Trophoblast cell (in vitro differentiated cells and primary cell): ENCODE data around the gene SUN1.

Experiments
- DNase-seq, 2 donors: peaks; one replicate each; pipeline ENCODE4 v3.0.0-alpha.2; 2016
- H2AFZ ChIP-seq: 2 replicates; pipeline ENCODE4 v1.6.1; 2013; ENCODE audit warnings: low read length, moderate library complexity, mild to moderate bottlenecking; ENCODE audit not compliant: insufficient read depth, poor library complexity
- H2AK5ac ChIP-seq: 2 replicates; pipeline ENCODE4 v1.6.1; 2013; ENCODE audit warnings: mild to moderate bottlenecking, low read length
- H2BK120ac ChIP-seq: 2 replicates; pipeline ENCODE4 v1.6.1; 2013; ENCODE audit warnings: low read length, mild to moderate bottlenecking, moderate library complexity; ENCODE audit not compliant: insufficient read depth, poor library complexity
- H2BK12ac ChIP-seq: 2 replicates; pipeline ENCODE4 v1.6.1; 2013; ENCODE audit warnings: mild to moderate bottlenecking, low read length, moderate library complexity
- H2BK5ac ChIP-seq: 2 replicates; pipeline ENCODE4 v1.6.1; 2013; ENCODE audit warnings: low read length, low read depth, moderate library complexity, mild to moderate bottlenecking; ENCODE audit not compliant: poor library complexity
- H3K14ac ChIP-seq: 2 replicates; pipeline ENCODE4 v1.6.1; 2013; ENCODE audit warnings: mild to moderate bottlenecking, low read length
- H3K18ac ChIP-seq: 2 replicates; pipeline ENCODE4 v1.6.1; 2013; ENCODE audit warnings: mild to moderate bottlenecking, low read length
- H3K23ac ChIP-seq: 2 replicates; pipeline ENCODE4 v1.6.1; 2013; ENCODE audit warnings: low read length
- H3K27ac ChIP-seq: 2 replicates; pipeline ENCODE4 v1.5.1; 2013; ENCODE audit warnings: low read depth, mild to moderate bottlenecking, inconsistent platforms, low read length, moderate library complexity
- H3K27me3 ChIP-seq: 2 replicates; pipeline ENCODE4 v1.6.1; 2013; ENCODE audit warnings: inconsistent platforms, mild to moderate bottlenecking, low read length, moderate library complexity; ENCODE audit not compliant: insufficient read depth
- H3K36me3 ChIP-seq, 2 experiments: 1 replicate in 1 of 2; 2 replicates in 1 of 2; pipeline ENCODE4 v1.6.1; 2013; ENCODE audit warnings: low read length in 2 of 2, mild to moderate bottlenecking in 2 of 2, moderate library complexity in 1 of 2; ENCODE audit not compliant: insufficient read depth in 2 of 2, control insufficient read depth in 1 of 2
- H3K4ac ChIP-seq: 2 replicates; pipeline ENCODE4 v1.6.1; 2013; ENCODE audit warnings: low read depth, mild to moderate bottlenecking, low read length, moderate library complexity
- H3K4me1 ChIP-seq, 2 experiments: 1 replicate in 1 of 2; 2 replicates in 1 of 2; pipeline ENCODE4 v1.6.1; 2013; ENCODE audit warnings: low read length in 2 of 2, mild to moderate bottlenecking in 2 of 2, moderate library complexity in 1 of 2; ENCODE audit not compliant: insufficient read depth in 2 of 2, control insufficient read depth in 1 of 2
- H3K4me2 ChIP-seq: 2 replicates; pipeline ENCODE4 v1.6.1; 2013; ENCODE audit warnings: inconsistent platforms, mild to moderate bottlenecking, low read length, moderate library complexity
- H3K4me3 ChIP-seq: 2 replicates; pipeline ENCODE4 v1.5.1; 2013; ENCODE audit warnings: mild to moderate bottlenecking, low read depth, low read length, inconsistent platforms
- H3K79me1 ChIP-seq: one replicate; pipeline ENCODE4 v1.6.1; 2013; ENCODE audit warnings: low read length
- H3K79me2 ChIP-seq: 2 replicates; pipeline ENCODE4 v1.6.1; 2013; ENCODE audit warnings: low read length, mild to moderate bottlenecking; ENCODE audit not compliant: control insufficient read depth, insufficient read depth, poor library complexity
- H3K9ac ChIP-seq: 2 replicates; pipeline ENCODE4 v1.6.1; 2013; ENCODE audit warnings: mild to moderate bottlenecking, low read length
- H3K9me3 ChIP-seq: 2 replicates; pipeline ENCODE4 v1.6.1; 2013; ENCODE audit warnings: low read depth, mild to moderate bottlenecking, control low read depth, inconsistent platforms, low read length; ENCODE audit not compliant: insufficient read depth
- H4K12ac ChIP-seq: 2 replicates; pipeline ENCODE4 v1.6.1; 2013; ENCODE audit warnings: low read depth, mild to moderate bottlenecking, low read length, moderate library complexity
- H4K8ac ChIP-seq: 2 replicates; pipeline ENCODE4 v1.6.1; 2013; ENCODE audit warnings: low read depth, mild to moderate bottlenecking, low read length, moderate library complexity
- H4K91ac ChIP-seq: one replicate; pipeline ENCODE4 v1.6.1; 2013; ENCODE audit warnings: low read depth, mild to moderate bottlenecking, low read length, moderate library complexity
- WGBS: extraction: QIAGEN DNeasy Blood & Tissue Kit; methylation state at CpG from one replicate; pipeline ENCODE4 v1.1.7; 2013; ENCODE audit warnings: missing lambda C conversion rate; ENCODE audit not compliant: insufficient read length, insufficient coverage; ENCODE audit errors: extremely low coverage; 5-methylcytosine and 5-hydroxymethylcytosine counted together

Gene SUN1

DNA sequence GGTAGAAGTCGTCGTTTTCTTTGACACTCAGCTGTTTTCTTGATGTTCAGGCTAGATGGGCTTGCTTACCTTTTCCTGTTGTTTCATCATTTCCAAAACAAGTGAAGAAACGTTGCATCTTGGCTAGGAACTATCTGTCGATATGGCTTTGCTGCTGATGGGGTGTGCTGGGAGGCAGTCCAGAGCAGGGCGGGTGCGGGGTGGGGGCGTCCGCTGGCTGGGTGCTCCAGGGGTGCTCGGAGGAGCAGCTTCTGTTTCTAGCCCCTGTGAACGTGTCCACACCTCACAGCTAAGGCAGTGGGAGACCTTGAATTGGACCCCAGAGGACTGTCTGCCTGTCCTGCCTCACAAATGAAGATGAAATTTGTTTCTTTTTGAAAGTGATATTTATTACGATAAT is 7.6 kb upstream of the SUN1 start:
- no peak overlapping the region for H3K4me3 ChIP-seq
- H3K27me3 ChIP-seq = no peaks in the 10 kb centered on the region
- H2AFZ ChIP-seq = no peak overlapping the region

DNA sequence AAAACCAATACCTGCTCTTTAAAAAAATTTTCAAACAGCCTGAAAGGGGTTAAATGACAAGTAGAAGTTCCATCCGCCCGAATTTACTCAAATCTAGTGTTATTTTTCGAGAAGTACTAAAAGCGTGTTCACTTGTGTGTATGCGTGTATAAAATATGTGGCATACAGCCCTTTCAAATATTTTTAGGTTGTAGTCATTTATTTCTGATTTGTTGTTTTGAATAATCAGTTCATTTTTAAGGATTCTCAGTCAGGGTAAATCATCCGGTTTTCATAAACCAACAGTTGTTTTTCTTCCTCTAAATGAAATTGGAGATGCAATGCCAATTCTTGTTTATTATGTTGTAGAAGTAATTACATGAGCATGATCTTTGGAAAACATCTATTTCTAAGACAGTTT is 6.9 kb upstream of the SUN1 start:
- H3K9ac ChIP-seq = no peak overlapping the region
- H3K36me3 ChIP-seq = peaks cover 3 to 10% of the 10 kb centered on the region in 2 experiments

More for the DNA sequence above, 7.6 kb upstream of the SUN1 start:
- no peak overlapping the region for H3K23ac ChIP-seq
- H4K91ac ChIP-seq = no peak overlapping the region
- H3K79me1 ChIP-seq = no peaks in the 10 kb centered on the region
- no peak overlapping the region for H4K12ac ChIP-seq
- H2AK5ac ChIP-seq = no peak overlapping the region
- peaks cover 3 to 10% of the 10 kb centered on the region in 2 experiments for H3K36me3 ChIP-seq
- peaks cover 10% of the 10 kb centered on the region for H3K79me2 ChIP-seq
- no peak for DNase-seq
- H3K14ac ChIP-seq = no peak overlapping the region
- no peaks in the 10 kb centered on the region for H3K9me3 ChIP-seq
- H2BK5ac ChIP-seq = no peak overlapping the region
- no CpG with 5 or more reads among the region's 11 CpGs for WGBS
- H2BK120ac ChIP-seq = no peak overlapping the region
- peaks cover 0 to 2% of the 10 kb centered on the region in 2 experiments for H3K4me1 ChIP-seq
- H3K18ac ChIP-seq = no peak overlapping the region
- H4K8ac ChIP-seq = no peak overlapping the region
- no peak overlapping the region for H3K27ac ChIP-seq
- H2BK12ac ChIP-seq = no peak overlapping the region
- no peak overlapping the region for H3K9ac ChIP-seq
- H3K4me2 ChIP-seq = no peak overlapping the region
- peak overlapping the region; percentile 2 for H3K4ac ChIP-seq

GRCh38 chr7:826230-826917 is 5.9 kb upstream of the SUN1 start:
- no peak overlapping the region for H2BK12ac ChIP-seq
- H3K14ac ChIP-seq = no peak overlapping the region
- no peak overlapping the region for H3K4ac ChIP-seq
- H3K4me1 ChIP-seq = peaks cover 7 to 8% of the 10 kb centered on the region in 2 experiments
- H3K9me3 ChIP-seq = no peaks in the 10 kb centered on the region
- H4K12ac ChIP-seq = no peak overlapping the region
- no CpG with 5 or more reads among the region's 29 CpGs for WGBS
- no peak overlapping the region for H3K4me2 ChIP-seq
- H3K79me1 ChIP-seq = no peaks in the 10 kb centered on the region
- no peaks in the 10 kb centered on the region for H3K27me3 ChIP-seq
- H2AFZ ChIP-seq = no peak overlapping the region
- no peak overlapping the region for H3K9ac ChIP-seq
- H4K91ac ChIP-seq = no peak overlapping the region
- H2AK5ac ChIP-seq = no peak overlapping the region
- H3K18ac ChIP-seq = no peak overlapping the region
- no peak overlapping the region for H3K4me3 ChIP-seq
- H3K27ac ChIP-seq = no peak overlapping the region
- H2BK5ac ChIP-seq = no peak overlapping the region
- no peak for DNase-seq
- no peak overlapping the region for H4K8ac ChIP-seq
- no peak overlapping the region for H2BK120ac ChIP-seq
- peaks cover 12% of the 10 kb centered on the region for H3K79me2 ChIP-seq
- no peak overlapping the region for H3K23ac ChIP-seq
- peaks cover 3 to 10% of the 10 kb centered on the region in 2 experiments for H3K36me3 ChIP-seq

More for the DNA sequence above, 6.9 kb upstream of the SUN1 start:
- Histone ChIP-seq H3K4me1 (peaks cover under 1 to 2% of the 10 kb centered on the region in 2 experiments), H2BK120ac (no peak overlapping the region), H3K4me3 (no peak overlapping the region), H4K8ac (no peak overlapping the region), H2AFZ (no peak overlapping the region), H3K23ac (no peak overlapping the region), H4K91ac (no peak overlapping the region), H3K79me1 (no peaks in the 10 kb centered on the region), H4K12ac (no peak overlapping the region), H3K4me2 (no peak overlapping the region), H2BK5ac (no peak overlapping the region), H3K27me3 (no peaks in the 10 kb centered on the region), H3K4ac (no peak overlapping the region), H2BK12ac (no peak overlapping the region), H3K18ac (no peak overlapping the region), H3K79me2 (peaks cover 10% of the 10 kb centered on the region), H3K9me3 (no peaks in the 10 kb centered on the region), H3K27ac (no peak overlapping the region), H2AK5ac (no peak overlapping the region), H3K14ac (no peak overlapping the region)
- DNase-seq = no peak
- no CpG with 5 or more reads among the region's 6 CpGs for WGBS

DNA sequence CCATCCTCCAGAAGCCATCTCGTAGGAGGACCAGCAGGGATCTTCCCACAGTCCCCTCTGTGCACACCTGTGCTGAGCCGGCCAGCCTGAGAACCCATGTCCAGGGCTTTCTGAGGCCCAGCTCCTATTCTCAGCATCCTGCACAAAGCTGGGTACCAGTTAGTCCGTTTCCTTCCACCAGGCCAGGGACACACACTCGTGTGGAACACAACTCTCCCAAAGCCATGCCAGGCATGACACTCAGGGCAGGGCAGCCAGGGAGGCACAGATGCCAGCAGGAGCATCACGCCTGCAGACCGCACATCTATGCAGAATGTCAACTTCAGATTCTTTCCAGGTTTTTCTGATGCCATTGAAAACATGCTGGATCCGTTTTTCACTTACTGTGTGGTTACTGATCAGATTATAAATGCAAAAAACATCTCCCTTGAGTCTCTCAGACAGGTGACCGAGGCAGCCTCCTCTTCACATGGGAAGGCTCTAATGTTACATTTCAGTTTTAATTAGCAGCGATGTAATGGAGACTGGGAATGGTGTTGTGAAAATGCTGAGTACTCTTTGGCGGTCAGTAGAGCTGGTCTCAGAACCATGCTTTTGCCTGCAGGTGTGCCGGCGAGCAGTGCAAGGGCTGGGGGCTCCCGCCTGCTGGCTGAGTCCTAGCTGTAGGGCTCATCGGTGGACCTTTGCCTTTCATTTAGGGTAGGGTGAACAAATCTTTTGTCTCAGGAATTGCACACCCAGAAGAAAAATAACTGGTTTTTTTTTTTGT is 3.3 kb upstream of the SUN1 start:
- Histone ChIP-seq H4K12ac (no peak overlapping the region), H3K9me3 (peaks cover 2% of the 10 kb centered on the region), H3K79me1 (peaks cover 2% of the 10 kb centered on the region), H3K79me2 (peaks cover 5% of the 10 kb centered on the region), H3K4me1 (peaks cover 15 to 18% of the 10 kb centered on the region in 2 experiments), H3K4me2 (no peak overlapping the region), H4K8ac (no peak overlapping the region), H4K91ac (no peak overlapping the region), H3K4ac (peak overlapping the region; percentile 53), H3K4me3 (no peak overlapping the region), H3K27ac (no peak overlapping the region), H3K36me3 (peaks cover 4 to 5% of the 10 kb centered on the region in 2 experiments), H3K27me3 (no peaks in the 10 kb centered on the region), H3K18ac (no peak overlapping the region), H2BK120ac (no peak overlapping the region), H2AFZ (no peak overlapping the region), H2BK12ac (no peak overlapping the region), H3K9ac (no peak overlapping the region), H3K23ac (no peak overlapping the region), H2AK5ac (no peak overlapping the region), H2BK5ac (no peak overlapping the region), H3K14ac (no peak overlapping the region)
- no CpG with 5 or more reads among the region's 14 CpGs for WGBS
- DNase-seq = no peak
